GM19467 (cell line): Measurements from ENCODE around the gene CLCNKA.
"Not testable (repeated sequence)": the region's sequence is repeated elsewhere in the genome, so short reads cannot be mapped to it uniquely, and the experiment has no call there.

Source experiments
- ATAC-seq: cut with Tn5 transposase; IDR thresholded peaks from one replicate; pipeline ENCODE4 v1.9.1; 2021; ENCODE audit warnings: mild to moderate bottlenecking, moderate library complexity; ENCODE audit not compliant: unreplicated experiment

Gene CLCNKA

DNA sequence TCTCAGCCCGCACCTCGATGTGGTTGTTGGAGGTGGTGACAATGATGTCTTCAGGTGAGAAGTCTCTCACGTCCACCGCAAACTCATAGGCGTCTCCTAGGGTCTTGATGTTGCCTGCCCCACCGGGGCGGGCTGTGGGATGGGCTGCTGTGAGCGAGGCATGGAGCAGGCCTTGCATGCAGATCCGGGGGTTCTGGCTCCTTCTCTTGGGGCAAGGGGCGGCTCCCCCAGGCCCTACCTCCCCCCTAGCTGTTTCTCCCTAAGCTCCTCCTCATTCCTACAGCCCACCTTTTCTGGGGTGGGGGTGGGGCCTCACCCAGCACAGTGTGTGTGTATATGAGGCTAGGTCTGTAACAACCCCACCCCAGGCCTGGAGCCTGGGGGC, 4.8 kb upstream of the CLCNKA start:
- no peak for ATAC-seq

GRCh38 chr1:16017461-16018303, 4.2 kb upstream of the CLCNKA start, which contains the start of gene HSPB7:
Gene HSPB7, minus strand, starts transcription at chr1:16018043. Its CDS starts 80 bp downstream, at chr1:16017963.
- ATAC-seq, result no peak

GRCh38 chr1:16018308-16018707, 3.5 kb upstream of the CLCNKA start:
- no peak for ATAC-seq

DNA sequence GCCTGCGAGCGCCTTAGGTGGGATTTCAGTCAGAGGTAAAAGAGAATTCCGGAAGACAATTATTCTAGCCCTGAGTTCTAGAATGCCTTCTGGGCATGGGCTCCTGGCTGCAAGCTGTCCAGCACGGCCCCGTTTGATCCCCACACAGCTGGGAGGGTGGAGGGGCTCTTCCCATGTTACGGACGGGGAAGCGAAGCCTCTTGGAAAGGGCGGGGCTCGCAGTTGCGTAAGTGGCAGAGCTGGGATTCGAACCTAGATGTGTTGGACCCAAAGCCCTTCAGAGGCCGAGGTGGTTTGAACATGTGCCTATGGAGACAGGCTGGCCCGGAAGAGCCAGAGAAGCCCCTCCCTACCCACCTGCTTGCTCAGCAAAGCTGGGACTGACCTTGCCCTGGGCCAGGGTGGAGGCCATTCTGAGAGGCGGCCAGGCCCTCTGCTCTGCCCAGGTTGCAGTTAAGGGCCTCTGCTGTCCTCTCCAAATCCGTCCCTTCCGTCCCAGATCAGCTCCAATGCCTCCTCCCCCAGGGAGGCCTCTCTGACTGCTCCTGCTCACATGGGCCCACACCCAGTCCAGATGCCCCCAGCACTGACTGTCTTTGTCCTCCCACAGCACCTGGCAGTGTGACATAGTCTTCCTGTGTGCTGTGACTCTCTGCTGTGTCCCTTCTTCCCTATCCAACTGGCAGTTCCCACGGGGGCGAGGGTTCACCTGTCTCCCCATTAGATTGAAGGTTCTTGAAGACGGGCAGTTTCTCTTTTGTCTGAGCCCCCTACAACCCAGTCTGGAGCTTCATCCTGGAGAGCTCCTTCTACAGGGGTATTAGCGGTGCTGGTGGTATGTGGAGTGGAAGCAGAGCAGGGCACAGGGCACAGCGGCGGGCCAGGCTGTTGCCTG, 2.8 kb upstream of the CLCNKA start:
- ATAC-seq, result no peak

DNA sequence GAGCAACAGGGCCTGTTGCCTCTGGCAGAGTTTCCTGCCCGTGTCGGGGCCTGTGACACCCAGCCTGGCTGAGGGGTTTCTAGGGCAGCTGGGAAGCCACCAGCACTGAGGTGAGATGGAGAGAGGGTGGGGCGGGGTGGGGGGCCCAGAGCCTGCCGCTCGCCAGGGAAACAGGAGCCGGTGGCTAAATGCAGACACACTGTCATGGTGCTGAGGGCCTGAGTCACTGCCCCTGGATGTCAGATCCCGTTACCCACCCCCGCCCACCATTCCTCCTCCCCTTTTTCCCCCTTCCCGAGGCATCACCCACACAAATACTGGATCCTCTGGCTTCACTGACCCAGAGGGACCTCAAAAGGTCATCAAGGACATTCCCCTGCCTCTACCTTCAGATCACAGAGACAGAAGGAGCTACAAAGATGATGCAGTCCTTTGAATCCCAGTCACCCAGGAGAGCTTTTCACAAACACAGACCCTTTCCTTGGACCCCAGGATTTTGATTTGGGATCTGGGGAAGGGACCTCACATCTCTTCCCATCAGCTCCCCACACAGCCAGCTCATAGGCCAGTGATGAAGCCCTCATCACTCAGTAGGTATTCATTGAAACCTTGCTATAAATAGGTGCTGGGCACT, 2.1 kb upstream of the CLCNKA start:
- ATAC-seq, result no peak

- ATAC-seq, result no peak
These were observed 1.5 kb upstream of the CLCNKA start for GRCh38 chr1:16020325-16020724.

- not testable (repeated sequence) for ATAC-seq
These were observed 958 bp upstream of the CLCNKA start for GRCh38 chr1:16020878-16021277.

GRCh38 chr1:16022393-16022792, 557 bp downstream of the CLCNKA start:
- no peak for ATAC-seq

- no peak for ATAC-seq
These were observed 1.3 kb downstream of the CLCNKA start for GRCh38 chr1:16023050-16023653.

- not testable (repeated sequence) for ATAC-seq
These were observed 4.5 kb downstream of the CLCNKA start for GRCh38 chr1:16026302-16026701.

GRCh38 chr1:16026723-16027484, 5.1 kb downstream of the CLCNKA start:
- ATAC-seq, result no peak

DNA sequence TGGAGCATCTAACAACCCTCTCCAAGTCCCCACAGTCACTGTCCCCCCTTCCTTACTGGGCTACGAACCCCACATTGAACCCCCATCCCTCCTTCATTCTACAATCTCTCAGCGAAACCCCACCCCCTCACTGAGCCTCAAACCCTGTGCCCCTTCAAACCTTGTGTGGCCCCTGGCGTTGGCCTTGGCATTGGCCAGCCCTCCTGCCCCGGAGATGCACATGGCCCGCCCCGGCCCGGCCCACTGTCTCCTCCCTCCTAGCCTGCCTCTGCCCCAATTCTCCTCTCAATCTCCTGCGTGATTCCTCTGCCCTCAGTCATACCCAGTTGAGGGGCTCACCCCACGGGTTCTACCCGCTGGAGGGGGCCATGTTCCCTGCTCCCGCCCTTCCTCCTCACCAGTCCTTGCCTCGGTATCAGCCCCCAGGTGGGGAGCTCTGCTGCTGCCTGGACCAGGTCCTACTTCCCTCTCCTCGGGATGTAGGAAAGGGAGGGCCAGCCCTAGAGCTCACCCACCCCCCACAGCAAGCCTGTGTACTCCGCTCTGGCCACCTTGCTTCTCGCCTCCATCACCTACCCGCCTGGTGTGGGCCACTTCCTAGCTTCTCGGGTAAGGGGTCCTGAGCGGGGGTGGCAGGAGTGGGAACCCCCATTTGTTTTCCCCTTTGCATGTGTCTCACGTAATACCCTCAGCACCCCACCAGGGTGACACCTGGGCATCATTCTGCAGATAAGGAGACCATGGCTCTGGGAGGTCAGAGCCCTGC, 6.6 kb downstream of the CLCNKA start:
- no peak for ATAC-seq

DNA sequence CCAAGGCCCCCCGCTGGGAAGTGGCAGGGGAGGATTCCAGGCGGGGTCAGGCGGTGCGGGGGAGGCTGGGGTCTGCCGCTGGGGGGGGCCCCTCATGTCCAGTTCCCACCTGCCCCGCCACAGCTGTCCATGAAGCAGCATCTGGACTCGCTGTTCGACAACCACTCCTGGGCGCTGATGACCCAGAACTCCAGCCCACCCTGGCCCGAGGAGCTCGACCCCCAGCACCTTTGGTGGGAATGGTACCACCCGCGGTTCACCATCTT, 7.1 kb downstream of the CLCNKA start:
- not testable (repeated sequence) for ATAC-seq

DNA sequence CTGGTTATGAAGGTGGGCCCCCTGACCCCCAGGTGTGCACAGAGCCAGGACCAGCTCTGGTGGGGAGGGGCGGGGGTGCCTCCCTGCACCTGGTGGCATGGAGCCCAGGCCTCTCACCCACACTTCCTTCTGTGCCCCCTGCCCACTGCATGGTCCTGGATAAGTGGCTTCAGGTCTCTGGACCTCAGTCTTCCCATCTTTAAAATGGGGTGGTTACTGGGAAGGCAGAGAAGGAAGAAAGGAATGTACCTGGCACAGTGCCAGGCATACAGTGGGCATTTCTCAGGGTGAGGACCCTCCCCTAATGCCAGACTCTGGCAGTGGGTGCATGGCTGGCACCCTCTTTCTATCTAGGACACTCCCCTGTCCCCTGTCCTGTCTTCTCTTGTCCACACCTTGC, 7.5 kb downstream of the CLCNKA start:
- ATAC-seq, result no peak

DNA sequence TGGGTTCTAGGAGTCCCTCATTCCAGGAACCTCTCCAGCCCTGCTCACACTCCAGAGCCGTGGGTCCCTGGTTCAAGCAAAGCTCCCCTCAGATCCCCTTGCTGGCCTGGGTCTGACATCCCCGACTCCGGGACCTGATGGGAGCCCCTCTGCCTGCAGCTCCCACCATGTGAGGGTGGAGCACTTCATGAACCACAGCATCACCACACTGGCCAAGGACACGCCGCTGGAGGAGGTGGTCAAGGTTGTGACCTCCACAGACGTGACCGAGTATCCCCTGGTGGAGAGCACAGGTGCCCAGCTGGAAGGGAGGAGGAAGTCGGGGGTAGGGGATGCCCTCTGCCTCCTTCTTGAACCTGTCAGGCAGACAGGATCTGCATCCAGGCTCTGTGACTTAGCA, 9.7 kb downstream of the CLCNKA start:
- ATAC-seq, result no peak

- ATAC-seq, result no peak
These were observed 10.7 kb downstream of the CLCNKA start for GRCh38 chr1:16032388-16033102.

DNA sequence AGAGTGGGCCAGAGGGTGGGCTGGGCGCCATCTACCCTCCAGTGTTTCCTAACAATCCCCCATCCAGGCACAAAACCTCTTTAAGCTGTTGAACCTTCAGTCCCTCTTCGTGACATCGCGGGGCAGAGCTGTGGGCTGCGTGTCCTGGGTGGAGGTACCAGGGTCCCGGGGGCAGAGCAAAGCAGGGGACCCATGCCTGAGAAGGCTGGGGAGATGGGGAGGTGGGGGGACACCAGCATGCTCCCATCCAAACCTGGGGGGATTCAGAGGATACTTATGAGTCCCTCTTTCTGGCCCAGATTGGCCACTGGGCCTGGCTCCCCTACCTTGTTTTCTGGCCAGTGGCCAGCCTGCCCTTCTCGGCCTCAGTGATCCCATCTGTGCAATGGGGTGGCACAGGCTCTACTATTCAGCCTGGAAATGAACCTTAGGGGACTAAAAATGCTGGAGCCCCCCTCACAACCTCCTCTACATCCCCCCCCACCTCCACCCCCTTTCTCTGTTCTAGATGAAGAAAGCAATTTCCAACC, 11.3 kb downstream of the CLCNKA start:
- ATAC-seq, result not testable (repeated sequence)

DNA sequence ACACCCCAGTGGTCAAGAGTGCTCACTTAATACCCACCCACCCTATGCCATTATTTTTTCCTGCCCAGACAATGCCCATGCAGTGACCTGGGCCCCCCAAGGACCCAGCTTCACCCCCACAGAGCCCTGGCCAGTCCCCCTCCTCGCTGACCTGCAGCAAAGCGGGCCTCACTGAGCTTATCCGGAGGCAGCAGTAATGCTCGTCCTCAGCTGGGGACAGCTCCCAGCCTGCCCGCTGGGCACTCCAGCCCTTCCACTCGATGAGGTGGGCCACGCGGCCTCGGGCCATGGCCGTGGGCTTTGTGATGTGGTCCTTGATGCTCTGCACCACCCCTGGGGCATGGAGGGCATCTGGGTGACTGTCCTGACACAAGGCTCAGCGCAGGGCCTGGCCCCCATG, 14.6 kb downstream of the CLCNKA start:
- ATAC-seq, result not testable (repeated sequence)

DNA sequence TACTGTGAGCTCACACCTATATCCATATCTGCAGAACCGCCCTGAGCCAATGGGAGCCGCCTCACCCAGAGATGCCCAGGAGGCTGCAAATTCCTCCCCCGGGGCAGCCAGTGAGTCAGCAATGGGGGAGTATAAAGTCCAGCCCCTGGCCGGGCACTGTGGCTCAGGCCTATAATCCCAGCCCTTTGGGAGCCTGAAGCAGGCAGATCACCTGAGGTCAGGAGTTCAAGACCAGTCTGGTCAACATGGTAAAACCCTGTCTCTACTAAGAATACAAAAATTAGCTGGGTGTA, 16.7 kb downstream of the CLCNKA start:
- ATAC-seq, result no peak
